ENCODE data around the gene LENG1.

The LENG1 gene

DNA sequence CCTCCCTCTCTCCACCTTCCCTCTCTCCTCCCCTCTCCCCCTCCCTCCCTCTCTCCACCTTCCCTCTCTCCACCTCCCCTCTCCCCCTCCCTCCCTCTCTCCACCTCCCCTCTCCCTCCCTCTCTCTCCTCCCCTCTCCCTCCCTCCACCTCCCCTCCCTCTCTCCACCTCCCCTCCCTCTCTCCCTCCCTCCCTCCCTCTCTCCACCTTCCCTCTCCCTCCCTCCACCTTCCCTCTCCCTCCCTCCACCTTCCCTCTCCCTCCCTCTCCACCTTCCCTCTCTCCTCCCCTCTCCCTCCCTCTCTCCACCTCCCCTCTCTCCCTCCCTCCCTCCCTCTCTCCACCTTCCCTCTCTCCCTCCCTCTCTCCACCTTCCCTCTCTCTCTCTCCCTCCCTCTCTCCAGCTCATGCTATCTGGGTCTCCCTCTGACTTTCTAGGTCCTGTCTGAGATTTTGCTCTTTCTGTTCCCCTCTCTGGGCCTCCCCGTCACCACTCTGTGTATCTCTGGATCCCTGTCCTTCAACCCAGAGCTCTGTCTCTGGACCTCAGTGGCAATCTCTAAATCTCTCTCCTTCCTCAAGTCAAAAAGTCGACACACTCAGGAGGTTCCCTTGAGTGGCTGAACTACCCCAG, 25.4 kb downstream of the LENG1 start:
- Histone ChIP-seq H3K79me2 (ENCODE audit: insufficient read depth, low read depth) (peaks cover 13% of the 10 kb centered on the region), H3K4me3 (IDR thresholded peaks at IDR 0.05; ENCODE audit: insufficient read depth, low read depth, low read length) (no peak overlapping the region), H4K20me1 (ENCODE audit: insufficient read depth) (no peaks in the 10 kb centered on the region), H3K4me2 (no peak overlapping the region), H3K4me1 (ENCODE audit: low read depth, poor library complexity, severe bottlenecking) (peaks cover 13% of the 10 kb centered on the region), H2AFZ (ENCODE audit: low read depth) (no peak overlapping the region), H3K36me3 (ENCODE audit: insufficient read depth) (no peaks in the 10 kb centered on the region), H3K27ac (no peak overlapping the region), H3K27me3 (ENCODE audit: insufficient read depth, low read depth) (no peaks in the 10 kb centered on the region), H3K9ac (no peak overlapping the region)
- TF ChIP-seq, protein P1, sequence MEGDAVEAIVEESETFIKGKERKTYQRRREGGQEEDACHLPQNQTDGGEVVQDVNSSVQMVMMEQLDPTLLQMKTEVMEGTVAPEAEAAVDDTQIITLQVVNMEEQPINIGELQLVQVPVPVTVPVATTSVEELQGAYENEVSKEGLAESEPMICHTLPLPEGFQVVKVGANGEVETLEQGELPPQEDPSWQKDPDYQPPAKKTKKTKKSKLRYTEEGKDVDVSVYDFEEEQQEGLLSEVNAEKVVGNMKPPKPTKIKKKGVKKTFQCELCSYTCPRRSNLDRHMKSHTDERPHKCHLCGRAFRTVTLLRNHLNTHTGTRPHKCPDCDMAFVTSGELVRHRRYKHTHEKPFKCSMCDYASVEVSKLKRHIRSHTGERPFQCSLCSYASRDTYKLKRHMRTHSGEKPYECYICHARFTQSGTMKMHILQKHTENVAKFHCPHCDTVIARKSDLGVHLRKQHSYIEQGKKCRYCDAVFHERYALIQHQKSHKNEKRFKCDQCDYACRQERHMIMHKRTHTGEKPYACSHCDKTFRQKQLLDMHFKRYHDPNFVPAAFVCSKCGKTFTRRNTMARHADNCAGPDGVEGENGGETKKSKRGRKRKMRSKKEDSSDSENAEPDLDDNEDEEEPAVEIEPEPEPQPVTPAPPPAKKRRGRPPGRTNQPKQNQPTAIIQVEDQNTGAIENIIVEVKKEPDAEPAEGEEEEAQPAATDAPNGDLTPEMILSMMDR (conservative IDR thresholded peaks at IDR 0.05; ENCODE audit: low read depth, low read length) = no peak

DNA sequence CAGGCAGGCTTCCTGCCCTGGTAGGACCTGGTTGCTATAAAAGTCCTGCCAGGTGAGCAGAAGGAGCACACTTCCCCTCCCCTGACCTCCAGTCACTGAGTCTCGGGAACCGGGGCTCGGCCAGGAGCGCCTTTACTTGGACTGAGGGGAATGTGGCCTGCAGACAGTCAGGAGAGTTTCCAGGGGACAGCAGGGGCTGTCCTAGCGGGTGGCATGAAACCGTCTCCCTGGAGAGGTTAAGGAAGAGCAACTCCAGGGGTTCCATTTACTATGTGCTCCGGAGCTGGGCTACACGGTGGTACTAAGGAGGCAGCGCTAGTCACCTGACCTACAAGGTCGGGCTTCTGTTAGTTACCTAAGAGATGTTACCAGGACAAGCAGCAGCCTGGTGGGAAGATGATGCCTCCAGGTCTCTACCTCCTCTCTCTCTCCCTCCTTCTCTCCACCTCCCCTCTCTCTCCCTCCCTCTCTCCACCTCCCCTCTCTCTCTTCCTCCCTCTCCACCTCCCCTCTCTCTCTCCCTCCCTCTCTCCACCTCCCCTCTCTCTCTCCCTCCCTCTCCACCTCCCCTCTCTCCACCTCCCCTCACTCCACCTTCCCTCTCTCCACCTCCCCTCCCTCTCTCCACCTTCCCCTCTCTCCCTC, 26.1 kb downstream of the LENG1 start:
- no peaks in the 10 kb centered on the region for H4K20me1 ChIP-seq (ENCODE audit: insufficient read depth)
- no peak overlapping the region for H3K9ac ChIP-seq
- no peak overlapping the region for H2AFZ ChIP-seq (ENCODE audit: low read depth)
- H3K4me3 ChIP-seq (IDR thresholded peaks at IDR 0.05; ENCODE audit: insufficient read depth, low read depth, low read length) = no peak overlapping the region
- no peak overlapping the region for H3K4me2 ChIP-seq
- no peak overlapping the region for H3K27ac ChIP-seq
- H3K27me3 ChIP-seq (ENCODE audit: insufficient read depth, low read depth) = no peaks in the 10 kb centered on the region
- TF ChIP-seq, protein P1 (conservative IDR thresholded peaks at IDR 0.05; ENCODE audit: low read depth, low read length) = no peak
- H3K4me1 ChIP-seq (ENCODE audit: low read depth, poor library complexity, severe bottlenecking) = peaks cover 8% of the 10 kb centered on the region
- H3K79me2 ChIP-seq (ENCODE audit: insufficient read depth, low read depth) = peaks cover 7% of the 10 kb centered on the region
- H3K36me3 ChIP-seq (ENCODE audit: insufficient read depth) = no peaks in the 10 kb centered on the region

DNA sequence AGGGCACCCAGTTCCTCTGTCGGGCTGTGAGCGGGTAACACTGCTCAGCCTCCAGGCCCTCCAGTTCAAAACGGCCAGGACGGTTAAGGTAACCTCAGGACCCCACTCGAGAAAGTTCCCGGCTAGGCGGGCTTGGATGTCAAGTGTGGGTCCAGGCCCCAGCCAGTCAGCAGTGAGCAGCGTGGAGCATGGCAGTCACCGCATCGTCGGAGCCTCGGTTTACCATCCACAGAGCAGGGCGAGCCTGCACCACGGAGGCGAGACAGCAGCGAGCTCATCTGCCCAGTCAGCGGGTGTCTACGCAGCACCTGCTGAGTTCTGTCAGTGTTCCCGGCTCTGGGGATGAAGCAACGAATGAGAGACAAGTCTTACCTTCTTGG, 29.9 kb downstream of the LENG1 start:
- H3K36me3 ChIP-seq (ENCODE audit: insufficient read depth) = no peaks in the 10 kb centered on the region
- no peak overlapping the region for H3K27ac ChIP-seq
- H3K9ac ChIP-seq = no peak overlapping the region
- no peak overlapping the region for H2AFZ ChIP-seq (ENCODE audit: low read depth)
- TF ChIP-seq, protein P1 (conservative IDR thresholded peaks at IDR 0.05; ENCODE audit: low read depth, low read length) = no peak
- no peaks in the 10 kb centered on the region for H3K27me3 ChIP-seq (ENCODE audit: insufficient read depth, low read depth)
- H3K4me1 ChIP-seq (ENCODE audit: low read depth, poor library complexity, severe bottlenecking) = no peaks in the 10 kb centered on the region
- H3K4me3 ChIP-seq (IDR thresholded peaks at IDR 0.05; ENCODE audit: insufficient read depth, low read depth, low read length) = no peak overlapping the region
- no peak overlapping the region for H3K4me2 ChIP-seq
- no peaks in the 10 kb centered on the region for H3K79me2 ChIP-seq (ENCODE audit: insufficient read depth, low read depth)
- H4K20me1 ChIP-seq (ENCODE audit: insufficient read depth) = no peaks in the 10 kb centered on the region

DNA sequence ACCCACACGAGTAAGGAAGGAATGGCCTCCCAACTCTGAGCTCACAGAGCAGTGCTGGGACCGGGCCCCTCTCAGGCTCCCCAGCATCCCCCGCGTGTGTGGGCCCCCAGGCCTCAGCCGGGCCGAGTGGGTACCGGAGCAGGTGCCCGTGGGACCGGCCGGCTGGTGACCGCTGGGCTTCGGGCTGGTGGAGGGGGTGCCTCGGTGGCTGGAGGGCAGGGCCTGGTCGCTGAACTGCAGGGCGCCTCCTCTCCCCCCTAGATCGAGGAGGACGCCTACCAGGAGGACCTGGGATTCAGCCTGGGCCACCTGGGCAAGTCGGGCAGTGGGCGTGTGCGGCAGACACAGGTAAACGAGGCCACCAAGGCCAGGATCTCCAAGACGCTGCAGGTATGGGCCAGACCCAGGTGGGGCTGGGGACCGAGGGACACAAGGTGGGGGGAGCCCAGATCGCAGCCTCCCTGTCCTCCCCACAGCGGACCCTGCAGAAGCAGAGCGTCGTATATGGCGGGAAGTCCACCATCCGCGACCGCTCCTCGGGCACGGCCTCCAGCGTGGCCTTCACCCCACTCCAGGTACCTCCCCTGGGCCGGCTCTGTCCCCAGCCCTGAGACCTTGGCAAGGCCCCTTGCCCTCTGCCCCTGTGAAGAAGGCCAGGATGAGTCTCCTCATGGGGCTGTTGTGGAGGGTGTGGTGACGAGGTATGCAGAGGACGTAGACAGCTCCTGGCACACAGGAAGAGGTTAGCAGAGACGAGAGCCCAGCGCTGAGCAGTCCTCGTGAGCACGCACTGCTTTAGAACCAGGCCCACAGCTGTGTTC, 30.5 kb downstream of the LENG1 start:
- Histone ChIP-seq H3K79me2 (ENCODE audit: insufficient read depth, low read depth) (no peaks in the 10 kb centered on the region), H3K9ac (no peak overlapping the region), H2AFZ (ENCODE audit: low read depth) (no peak overlapping the region), H4K20me1 (ENCODE audit: insufficient read depth) (no peaks in the 10 kb centered on the region), H3K36me3 (ENCODE audit: insufficient read depth) (no peaks in the 10 kb centered on the region), H3K27me3 (ENCODE audit: insufficient read depth, low read depth) (no peaks in the 10 kb centered on the region), H3K27ac (no peak overlapping the region), H3K4me3 (IDR thresholded peaks at IDR 0.05; ENCODE audit: insufficient read depth, low read depth, low read length) (no peak overlapping the region), H3K4me2 (no peak overlapping the region), H3K4me1 (ENCODE audit: low read depth, poor library complexity, severe bottlenecking) (no peaks in the 10 kb centered on the region)
- TF ChIP-seq, protein P1 (conservative IDR thresholded peaks at IDR 0.05; ENCODE audit: low read depth, low read length) = no peak
